ENCODE measurements around the gene FBXO47. TPM values are rescaled to one million over a fixed set of nuclear protein-coding genes. Genes with fewer than 3 reads are reported as not detected.
"Not testable (repeated sequence)": the region's sequence is repeated elsewhere in the genome, so short reads cannot be mapped to it uniquely, and the experiment has no call there.

Gene FBXO47
- total RNA-seq, 1 donor from 2014 or later = not detected

GRCh38 chr17:38912221-38912813, 54.9 kb downstream of the FBXO47 start:
- TF ChIP-seq CTCF (IDR thresholded peaks at IDR 0.05; ENCODE audit: unreplicated experiment) = no peak
- Mint-ChIP-seq H3K27me3 (ENCODE audit: low read depth) (no peaks in the 10 kb centered on the region), H3K4me3 (no peak overlapping the region), H3K4me1 (no peaks in the 10 kb centered on the region), H3K36me3 (peaks cover 14% of the 10 kb centered on the region), H3K9me3 (no peaks in the 10 kb centered on the region), H3K27ac (no peak overlapping the region)
- no peak for DNase-seq (ENCODE audit: low spot score in 2 of 2, unreplicated experiment in 2 of 2)

GRCh38 chr17:38911731-38912081, 55.5 kb downstream of the FBXO47 start:
- not testable (repeated sequence) for H3K36me3 Mint-ChIP-seq; H3K9me3 Mint-ChIP-seq; H3K4me1 Mint-ChIP-seq; H3K4me3 Mint-ChIP-seq; DNase-seq (ENCODE audit: low spot score in 2 of 2, unreplicated experiment in 2 of 2); H3K27ac Mint-ChIP-seq; H3K27me3 Mint-ChIP-seq (ENCODE audit: low read depth)

- Mint-ChIP-seq H3K36me3 (peaks cover 9% of the 10 kb centered on the region), H3K9me3 (no peaks in the 10 kb centered on the region), H3K4me1 (no peaks in the 10 kb centered on the region), H3K27me3 (ENCODE audit: low read depth) (no peaks in the 10 kb centered on the region), H3K4me3 (no peak overlapping the region), H3K27ac (no peak overlapping the region)
- TF ChIP-seq CTCF (IDR thresholded peaks at IDR 0.05; ENCODE audit: unreplicated experiment) = no peak
- DNase-seq (ENCODE audit: low spot score in 2 of 2, unreplicated experiment in 2 of 2) = no peak
Observed at GRCh38 chr17:38911081-38911730, 56.0 kb downstream of the FBXO47 start.

GRCh38 chr17:38910325-38910724, 56.9 kb downstream of the FBXO47 start:
- Mint-ChIP-seq H3K27ac (no peak overlapping the region), H3K4me1 (no peaks in the 10 kb centered on the region), H3K36me3 (peaks cover 8% of the 10 kb centered on the region), H3K9me3 (no peaks in the 10 kb centered on the region), H3K27me3 (ENCODE audit: low read depth) (no peaks in the 10 kb centered on the region), H3K4me3 (no peak overlapping the region)
- DNase-seq (ENCODE audit: low spot score in 2 of 2, unreplicated experiment in 2 of 2) = no peak
- TF ChIP-seq CTCF (IDR thresholded peaks at IDR 0.05; ENCODE audit: unreplicated experiment) = no peak

- Mint-ChIP-seq H3K36me3 (peaks cover 12% of the 10 kb centered on the region), H3K4me3 (no peak overlapping the region), H3K9me3 (no peaks in the 10 kb centered on the region), H3K27ac (no peak overlapping the region), H3K27me3 (ENCODE audit: low read depth) (no peaks in the 10 kb centered on the region), H3K4me1 (no peaks in the 10 kb centered on the region)
- DNase-seq (ENCODE audit: low spot score in 2 of 2, unreplicated experiment in 2 of 2) = no peak
- no peak for TF ChIP-seq CTCF (IDR thresholded peaks at IDR 0.05; ENCODE audit: unreplicated experiment)
Observed at GRCh38 chr17:38908676-38909181, 58.5 kb downstream of the FBXO47 start.

- no peak overlapping the region for H3K27ac Mint-ChIP-seq
- DNase-seq (ENCODE audit: low spot score in 2 of 2, unreplicated experiment in 2 of 2) = no peak
- H3K36me3 Mint-ChIP-seq = peaks cover 15% of the 10 kb centered on the region
- H3K4me1 Mint-ChIP-seq = no peaks in the 10 kb centered on the region
- H3K27me3 Mint-ChIP-seq (ENCODE audit: low read depth) = no peaks in the 10 kb centered on the region
- no peak for TF ChIP-seq CTCF (IDR thresholded peaks at IDR 0.05; ENCODE audit: unreplicated experiment)
- no peaks in the 10 kb centered on the region for H3K9me3 Mint-ChIP-seq
- H3K4me3 Mint-ChIP-seq = no peak overlapping the region
Observed at GRCh38 chr17:38907930-38908675, 59.1 kb downstream of the FBXO47 start.
